Central memory CD8-positive, alpha-beta T cell (primary cell): ENCODE results near the gene SMIM13.

ENCODE experiments used
- ATAC-seq: fragments of 150-1000 bp; cut with Tn5 transposase; replicated peaks from 2 replicates; pipeline ENCODE4 v1.10.0; 2022; ENCODE audit warnings: mild to moderate bottlenecking, moderate FRiP score, moderate number of reproducible peaks; ENCODE audit not compliant: poor library complexity, severe bottlenecking; ENCODE audit errors: extremely low read depth
- DNase-seq, 2 donors: peaks; one replicate each; pipeline ENCODE4 v3.0.0; 2021; ENCODE audit warnings: low spot score in 2 of 2
- H3K27ac Mint-ChIP-seq: one replicate; pipeline ENCODE4 v1.8.0; 2022; ENCODE audit warnings: low read depth, mild to moderate bottlenecking, moderate library complexity, mixed read lengths
- H3K27me3 Mint-ChIP-seq: one replicate; pipeline ENCODE4 v1.8.0; 2022; ENCODE audit warnings: mixed read lengths
- H3K36me3 Mint-ChIP-seq: one replicate; pipeline ENCODE4 v1.8.0; 2022; ENCODE audit warnings: mild to moderate bottlenecking, moderate library complexity, mixed read lengths; ENCODE audit not compliant: insufficient read depth
- H3K4me1 Mint-ChIP-seq: one replicate; pipeline ENCODE4 v1.8.0; 2022; ENCODE audit warnings: mixed read lengths
- H3K4me3 Mint-ChIP-seq: one replicate; pipeline ENCODE4 v1.8.0; 2022; ENCODE audit warnings: mild to moderate bottlenecking, moderate library complexity, mixed read lengths
- H3K9me3 Mint-ChIP-seq: one replicate; pipeline ENCODE4 v1.8.0; 2022; ENCODE audit warnings: mixed read lengths

Gene SMIM13

DNA sequence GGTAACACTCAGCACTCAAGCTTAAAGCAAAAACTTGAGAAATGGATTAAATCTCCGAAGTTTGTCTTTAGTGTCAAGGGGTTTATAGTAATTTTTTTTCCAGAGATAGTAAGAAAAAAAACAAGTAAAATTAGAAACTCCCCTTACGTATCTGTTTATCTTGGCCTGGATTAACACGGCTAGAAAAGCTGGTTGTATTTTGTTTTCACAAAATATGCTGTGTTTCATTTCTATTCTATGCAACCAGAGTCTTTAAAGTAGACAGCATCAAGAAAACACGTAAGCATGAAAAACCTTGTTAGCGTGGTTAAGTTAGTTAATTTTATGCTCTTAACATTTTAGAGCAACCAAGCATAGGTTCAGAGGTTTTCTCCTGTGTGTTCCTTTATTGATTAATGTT is 39.6 kb downstream of the SMIM13 start:
- no peaks in the 10 kb centered on the region for H3K9me3 Mint-ChIP-seq
- ATAC-seq: no peak
- H3K4me3 Mint-ChIP-seq: no peak overlapping the region
- H3K27ac Mint-ChIP-seq: no peak overlapping the region
- no peaks in the 10 kb centered on the region for H3K27me3 Mint-ChIP-seq
- H3K4me1 Mint-ChIP-seq: peaks cover 12% of the 10 kb centered on the region
- peaks cover 12% of the 10 kb centered on the region for H3K36me3 Mint-ChIP-seq
- no peak for DNase-seq

- DNase-seq: no peak
- Mint-ChIP-seq H3K9me3 (no peaks in the 10 kb centered on the region), H3K36me3 (peaks cover 9% of the 10 kb centered on the region), H3K27me3 (no peaks in the 10 kb centered on the region), H3K4me1 (no peaks in the 10 kb centered on the region), H3K4me3 (no peak overlapping the region), H3K27ac (no peak overlapping the region)
- no peak for ATAC-seq
These were observed 43.2 kb downstream of the SMIM13 start for GRCh38 chr6:11136809-11137208.

GRCh38 chr6:11139051-11139960 is 45.7 kb downstream of the SMIM13 start:
- H3K36me3 Mint-ChIP-seq: peaks cover 8% of the 10 kb centered on the region
- H3K4me3 Mint-ChIP-seq: no peak overlapping the region
- no peaks in the 10 kb centered on the region for H3K9me3 Mint-ChIP-seq
- DNase-seq: no peak
- no peaks in the 10 kb centered on the region for H3K27me3 Mint-ChIP-seq
- ATAC-seq: no peak
- H3K27ac Mint-ChIP-seq: no peak overlapping the region
- H3K4me1 Mint-ChIP-seq: no peaks in the 10 kb centered on the region

DNA sequence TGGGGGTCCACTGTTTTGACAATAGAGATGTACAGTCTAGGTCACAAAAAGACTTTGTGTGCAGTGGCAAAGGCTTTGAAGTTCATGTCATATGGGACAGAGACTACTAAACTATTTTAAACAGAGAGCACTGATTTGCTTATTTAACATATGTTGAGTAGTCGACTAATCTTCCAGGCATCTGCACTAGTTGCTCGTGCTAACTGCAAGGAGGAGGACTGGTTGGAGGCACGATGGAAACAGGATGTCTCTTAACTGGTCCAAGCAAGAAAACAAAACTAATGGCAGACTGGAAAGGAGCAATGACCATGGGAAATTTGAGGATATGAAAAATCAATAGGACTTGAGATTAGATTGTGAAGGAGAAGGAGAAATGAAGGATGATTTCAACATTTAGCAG is 46.4 kb downstream of the SMIM13 start:
- H3K4me3 Mint-ChIP-seq: no peak overlapping the region
- ATAC-seq: no peak
- no peak for DNase-seq
- no peaks in the 10 kb centered on the region for H3K4me1 Mint-ChIP-seq
- H3K27ac Mint-ChIP-seq: no peak overlapping the region
- H3K9me3 Mint-ChIP-seq: no peaks in the 10 kb centered on the region
- peaks cover 2% of the 10 kb centered on the region for H3K36me3 Mint-ChIP-seq
- H3K27me3 Mint-ChIP-seq: no peaks in the 10 kb centered on the region

DNA sequence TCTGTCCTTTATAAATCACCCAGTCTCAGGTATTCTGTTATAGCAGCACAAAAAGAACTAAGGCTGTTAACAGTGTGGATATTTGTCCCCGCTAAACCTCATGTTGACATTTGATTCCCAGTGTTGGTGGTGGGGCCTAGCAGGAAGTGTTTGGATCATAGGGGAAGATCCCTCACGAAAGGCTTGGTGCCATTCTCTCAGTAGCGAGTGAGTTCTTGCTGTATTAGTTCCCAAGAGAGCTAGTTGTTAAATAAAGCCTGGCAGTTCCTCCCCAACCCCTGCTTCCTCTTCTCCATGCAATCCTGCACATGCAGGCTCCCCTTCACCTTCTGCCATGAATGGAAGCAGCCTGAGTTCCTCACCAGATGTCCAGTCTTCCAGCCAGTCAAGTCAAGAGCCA is 47.7 kb downstream of the SMIM13 start:
- Mint-ChIP-seq H3K27me3 (no peaks in the 10 kb centered on the region), H3K4me3 (no peak overlapping the region), H3K9me3 (no peaks in the 10 kb centered on the region), H3K27ac (no peak overlapping the region), H3K4me1 (no peaks in the 10 kb centered on the region), H3K36me3 (no peaks in the 10 kb centered on the region)
- DNase-seq: no peak
- ATAC-seq: no peak

- Mint-ChIP-seq H3K4me3 (no peak overlapping the region), H3K36me3 (no peaks in the 10 kb centered on the region), H3K27ac (no peak overlapping the region), H3K9me3 (no peaks in the 10 kb centered on the region), H3K27me3 (no peaks in the 10 kb centered on the region), H3K4me1 (no peaks in the 10 kb centered on the region)
- DNase-seq (no peak), ATAC-seq (no peak)
These were observed 48.8 kb downstream of the SMIM13 start for GRCh38 chr6:11142296-11143027.

DNA sequence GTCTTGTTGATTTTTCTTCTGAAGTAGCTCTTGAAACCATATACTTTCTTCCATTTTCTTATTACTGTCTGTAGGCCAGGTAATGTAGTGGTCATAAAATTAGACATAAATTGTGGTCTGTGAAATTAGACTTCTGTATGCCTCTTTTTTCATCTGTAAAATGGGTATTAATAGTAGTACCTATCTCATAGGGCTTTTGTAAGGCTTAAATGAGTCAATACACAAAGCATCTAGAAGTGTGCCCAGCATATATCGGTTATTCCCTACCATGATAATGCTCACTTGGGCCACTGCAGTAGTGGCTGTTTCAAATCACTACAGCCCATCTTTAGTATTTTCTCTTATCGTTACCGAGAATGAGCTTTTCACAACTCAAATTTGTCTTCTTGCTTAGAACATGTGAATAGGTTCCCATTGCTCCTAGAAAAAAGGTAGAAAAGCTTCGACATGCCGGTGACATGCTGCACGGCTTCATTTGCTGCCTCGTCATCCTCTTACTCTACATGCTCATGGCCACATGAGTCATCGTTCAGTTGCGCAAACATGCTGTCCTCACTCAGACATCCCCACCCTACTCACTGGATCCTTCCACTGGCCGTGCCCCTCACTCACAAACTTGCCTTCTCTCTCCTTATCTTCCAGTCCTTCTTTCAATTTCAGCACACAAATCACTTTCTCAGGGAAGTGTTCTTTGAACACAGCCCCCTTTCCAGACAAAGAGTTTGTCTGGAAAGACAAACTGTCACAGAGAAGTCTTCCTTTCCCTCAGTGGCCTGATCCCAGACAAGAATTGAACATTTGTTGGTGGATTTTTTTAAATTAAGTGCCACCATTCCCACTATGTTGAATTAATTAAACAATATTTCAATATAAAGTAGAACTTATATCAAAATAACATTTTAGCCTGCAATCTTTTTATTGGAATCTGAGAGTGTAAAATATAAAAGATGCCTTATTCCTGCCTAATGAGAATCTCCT is 50.0 kb downstream of the SMIM13 start:
- H3K4me3 Mint-ChIP-seq: no peak overlapping the region
- no peaks in the 10 kb centered on the region for H3K36me3 Mint-ChIP-seq
- no peaks in the 10 kb centered on the region for H3K27me3 Mint-ChIP-seq
- H3K27ac Mint-ChIP-seq: no peak overlapping the region
- no peaks in the 10 kb centered on the region for H3K9me3 Mint-ChIP-seq
- ATAC-seq (no peak), DNase-seq (no peak)
- H3K4me1 Mint-ChIP-seq: no peaks in the 10 kb centered on the region

GRCh38 chr6:11144393-11144851 is 50.8 kb downstream of the SMIM13 start:
- peak; percentile 42 to 57 for DNase-seq
- Mint-ChIP-seq H3K9me3 (no peaks in the 10 kb centered on the region), H3K36me3 (no peaks in the 10 kb centered on the region), H3K4me3 (no peak overlapping the region), H3K27me3 (no peaks in the 10 kb centered on the region), H3K4me1 (no peaks in the 10 kb centered on the region), H3K27ac (no peak overlapping the region)
- peak; percentile 73 for ATAC-seq

- H3K27ac Mint-ChIP-seq: no peak overlapping the region
- DNase-seq (no peak), ATAC-seq (no peak)
- no peaks in the 10 kb centered on the region for H3K36me3 Mint-ChIP-seq
- H3K4me3 Mint-ChIP-seq: no peak overlapping the region
- H3K27me3 Mint-ChIP-seq: no peaks in the 10 kb centered on the region
- H3K9me3 Mint-ChIP-seq: no peaks in the 10 kb centered on the region
- H3K4me1 Mint-ChIP-seq: no peaks in the 10 kb centered on the region
These were observed 52.6 kb downstream of the SMIM13 start for GRCh38 chr6:11146117-11146826.

GRCh38 chr6:11149551-11149950 is 55.9 kb downstream of the SMIM13 start:
- DNase-seq: no peak
- H3K9me3 Mint-ChIP-seq: no peaks in the 10 kb centered on the region
- H3K36me3 Mint-ChIP-seq: no peaks in the 10 kb centered on the region
- no peaks in the 10 kb centered on the region for H3K4me1 Mint-ChIP-seq
- H3K4me3 Mint-ChIP-seq: no peak overlapping the region
- H3K27me3 Mint-ChIP-seq: peaks cover 13% of the 10 kb centered on the region
- no peak overlapping the region for H3K27ac Mint-ChIP-seq
- no peak for ATAC-seq

DNA sequence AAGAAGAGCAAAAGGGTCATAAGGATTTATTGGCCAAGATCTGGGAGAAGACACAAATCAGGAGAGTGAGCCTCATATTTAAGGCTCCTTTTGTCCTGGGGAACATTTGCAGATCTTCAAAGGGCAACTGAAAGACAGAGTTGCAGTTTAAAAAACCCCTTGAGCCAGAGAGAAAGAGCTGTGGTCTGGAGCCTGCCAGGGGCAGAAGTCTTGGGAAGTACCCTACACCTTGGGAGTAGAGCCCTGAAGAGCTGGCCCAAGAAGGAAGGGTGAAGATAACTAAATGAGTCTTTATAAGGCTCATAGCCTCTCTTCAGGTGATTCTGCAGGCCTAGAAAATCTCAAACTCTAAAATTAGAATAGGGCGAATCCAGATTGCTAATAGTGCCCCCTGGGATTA is 57.9 kb downstream of the SMIM13 start:
- Mint-ChIP-seq H3K27me3 (peaks cover 20% of the 10 kb centered on the region), H3K9me3 (no peaks in the 10 kb centered on the region), H3K4me3 (no peak overlapping the region), H3K27ac (no peak overlapping the region), H3K36me3 (no peaks in the 10 kb centered on the region), H3K4me1 (no peaks in the 10 kb centered on the region)
- DNase-seq (no peak), ATAC-seq (no peak)

DNA sequence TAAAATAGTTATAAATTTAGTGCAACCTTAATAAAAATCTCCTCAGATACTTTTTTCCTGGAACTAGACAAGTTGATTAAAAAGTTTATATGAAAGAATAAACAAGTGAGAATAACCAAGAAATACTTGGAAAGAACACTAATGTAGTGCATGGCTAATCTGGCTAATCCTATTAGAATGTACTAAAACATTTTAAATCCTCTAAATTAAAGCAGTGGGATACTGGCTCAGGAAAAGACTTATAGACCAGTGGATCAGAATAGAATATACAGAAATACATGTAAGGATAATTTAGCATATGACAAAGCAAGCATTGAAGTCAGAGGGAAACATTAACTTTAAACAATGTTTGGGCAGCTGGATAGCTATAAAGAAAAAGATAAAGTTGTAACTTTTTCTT is 58.9 kb downstream of the SMIM13 start:
- ATAC-seq (no peak), DNase-seq (no peak)
- no peak overlapping the region for H3K4me3 Mint-ChIP-seq
- H3K36me3 Mint-ChIP-seq: no peaks in the 10 kb centered on the region
- peaks cover 20% of the 10 kb centered on the region for H3K27me3 Mint-ChIP-seq
- H3K27ac Mint-ChIP-seq: no peak overlapping the region
- H3K9me3 Mint-ChIP-seq: no peaks in the 10 kb centered on the region
- H3K4me1 Mint-ChIP-seq: no peaks in the 10 kb centered on the region
